GM19238 (cell line): ENCODE results near the gene COX6A2.
"Not testable (repeated sequence)": the region's sequence is repeated elsewhere in the genome, so short reads cannot be mapped to it uniquely, and the experiment has no call there.

ENCODE experiments used
- DNase-seq: peaks from one replicate; pipeline ENCODE4 v3.0.0; 2011; ENCODE audit warnings: low spot score; ENCODE audit not compliant: insufficient read length

The COX6A2 gene

GRCh38 chr16:31461921-31462804 is 34.0 kb upstream of the COX6A2 start:
- DNase-seq: no peak

GRCh38 chr16:31461201-31461920 is 33.2 kb upstream of the COX6A2 start:
- DNase-seq: no peak

GRCh38 chr16:31460582-31461002 is 32.4 kb upstream of the COX6A2 start:
- no peak for DNase-seq

GRCh38 chr16:31459687-31460581 is 31.8 kb upstream of the COX6A2 start:
- peak; percentile 87 for DNase-seq

GRCh38 chr16:31458844-31459686 is 30.9 kb upstream of the COX6A2 start, which contains the start of gene ARMC5:
TSS of gene ARMC5 (plus strand) at chr16:31459501. CDS start at chr16:31459525, 24 bp downstream.
- DNase-seq: peak; percentile 74

- DNase-seq: peak; percentile 58
Measured at GRCh38 chr16:31458073-31458843, 30.1 kb upstream of the COX6A2 start.

- no peak for DNase-seq
Measured at GRCh38 chr16:31456988-31457360, 28.8 kb upstream of the COX6A2 start.

- DNase-seq: no peak
Measured at GRCh38 chr16:31455601-31456314, 27.6 kb upstream of the COX6A2 start.

- no peak for DNase-seq
Measured at GRCh38 chr16:31453255-31454204, 25.4 kb upstream of the COX6A2 start.

- no peak for DNase-seq
Measured at GRCh38 chr16:31452631-31453106, 24.5 kb upstream of the COX6A2 start.

GRCh38 chr16:31451681-31452351 is 23.7 kb upstream of the COX6A2 start:
- DNase-seq: no peak

- no peak for DNase-seq
Measured at GRCh38 chr16:31451201-31451600, 23.0 kb upstream of the COX6A2 start.

- not testable (repeated sequence) for DNase-seq
Measured at GRCh38 chr16:31445931-31446330, 17.8 kb upstream of the COX6A2 start.

GRCh38 chr16:31441956-31442355 is 13.8 kb upstream of the COX6A2 start:
- no peak for DNase-seq

GRCh38 chr16:31440516-31441184 is 12.5 kb upstream of the COX6A2 start:
- DNase-seq: no peak

- DNase-seq: no peak
Measured at GRCh38 chr16:31439519-31439918, 11.4 kb upstream of the COX6A2 start.

- DNase-seq: not testable (repeated sequence)
Measured at GRCh38 chr16:31439023-31439422, 10.9 kb upstream of the COX6A2 start.
